HEK293 (cell line): ENCODE results near the gene MOCS3.

ENCODE experiments used
- CTCF ChIA-PET: fragments of 350-600 bp; formaldehyde crosslinking; extraction: SDS; loops from one replicate; lab custom pipeline; 2021; ENCODE audit warnings: antibody characterized with exemption; lab: Yijun Ruan, JAX
- POLR2A ChIA-PET: fragments of 300-600 bp; formaldehyde crosslinking; extraction: SDS; loops from one replicate; lab custom pipeline; 2020; ENCODE audit warnings: antibody characterized with exemption, inconsistent platforms; lab: Yijun Ruan, JAX
- H3K27ac ChIP-seq: fragments of 200-500 bp; sonication (Bioruptor generic); 2 replicates; pipeline ENCODE4 v1.5.1; 2014; ENCODE audit warnings: low read depth, low read length, control low read depth, inconsistent platforms; ENCODE audit errors: extremely low read depth
- H3K36me3 ChIP-seq, 2 experiments: fragments of 200-500 bp in 1 of 2; sonication (Bioruptor generic) in 1 of 2; 1 replicate in 1 of 2; 2 replicates in 1 of 2; pipeline ENCODE4 v1.5.1; 2014 to 2017; ENCODE audit warnings: inconsistent platforms in 2 of 2, low read length in 2 of 2; ENCODE audit not compliant: control insufficient read depth in 2 of 2, insufficient read depth in 1 of 2
- H3K4me1 ChIP-seq: fragments of 200-500 bp; sonication (Bioruptor generic); 2 replicates; pipeline ENCODE4 v1.5.1; 2014; ENCODE audit warnings: mild to moderate bottlenecking, low read length, inconsistent platforms; ENCODE audit not compliant: control insufficient read depth, insufficient read depth
- H3K4me3 ChIP-seq: 2 replicates; pipeline ENCODE4 v1.5.1; 2011; ENCODE audit warnings: low read depth, mild to moderate bottlenecking, control low read depth, low read length, moderate library complexity
- H3K9me3 ChIP-seq: fragments of 200-500 bp; sonication (Bioruptor generic); 2 replicates; pipeline ENCODE4 v1.5.1; 2014; ENCODE audit warnings: low read depth, low read length, inconsistent platforms; ENCODE audit not compliant: control insufficient read depth, insufficient read depth
- EGR2 ChIP-seq: fragments of 450-650 bp; formaldehyde crosslinking; IDR thresholded peaks from 2 replicates; pipeline ENCODE4 v1.5.1; 2016; ENCODE audit warnings: low read depth, missing biosample characterization, missing genetic modification characterization
- FEZF1 ChIP-seq: fragments of 450-650 bp; formaldehyde crosslinking; IDR thresholded peaks from 2 replicates; pipeline ENCODE4 v1.5.1; 2016; ENCODE audit warnings: missing biosample characterization, missing genetic modification characterization
- GFI1B ChIP-seq: fragments of 450-650 bp; formaldehyde crosslinking; IDR thresholded peaks from 2 replicates; pipeline ENCODE4 v1.5.1; 2016; ENCODE audit warnings: missing biosample characterization, missing genetic modification characterization
- KLF1 ChIP-seq: fragments of 450-650 bp; formaldehyde crosslinking; IDR thresholded peaks from 2 replicates; pipeline ENCODE4 v1.5.1; 2016; ENCODE audit warnings: missing biosample characterization, missing genetic modification characterization
- SCRT1 ChIP-seq: fragments of 450-650 bp; formaldehyde crosslinking; IDR thresholded peaks from 2 replicates; pipeline ENCODE4 v1.5.1; 2016; ENCODE audit warnings: missing biosample characterization, missing genetic modification characterization, borderline replicate concordance
- ZBTB7A ChIP-seq: fragments of 450-650 bp; formaldehyde crosslinking; IDR thresholded peaks from 2 replicates; pipeline ENCODE4 v1.5.1; 2016; ENCODE audit warnings: low read depth, missing biosample characterization, missing genetic modification characterization
- ZIC2 ChIP-seq: fragments of 450-650 bp; formaldehyde crosslinking; IDR thresholded peaks from 2 replicates; pipeline ENCODE4 v1.5.1; 2016; ENCODE audit warnings: missing biosample characterization, missing genetic modification characterization
- ZNF132 ChIP-seq: fragments of 450-650 bp; formaldehyde crosslinking; IDR thresholded peaks from 2 replicates; pipeline ENCODE4 v1.5.1; 2017; ENCODE audit warnings: missing biosample characterization, missing genetic modification characterization, borderline replicate concordance
- ZNF157 ChIP-seq: fragments of 450-650 bp; formaldehyde crosslinking; IDR thresholded peaks from 2 replicates; pipeline ENCODE4 v1.5.1; 2016; ENCODE audit warnings: missing biosample characterization, missing genetic modification characterization
- ZNF174 ChIP-seq: fragments of 450-650 bp; formaldehyde crosslinking; IDR thresholded peaks from 2 replicates; pipeline ENCODE4 v1.5.0; 2017; ENCODE audit warnings: missing biosample characterization, mild to moderate bottlenecking, missing genetic modification characterization
- ZNF18 ChIP-seq: fragments of 450-650 bp; formaldehyde crosslinking; IDR thresholded peaks from 2 replicates; pipeline ENCODE4 v1.5.1; 2016; ENCODE audit warnings: missing biosample characterization, missing genetic modification characterization
- ZNF19 ChIP-seq: fragments of 450-650 bp; formaldehyde crosslinking; IDR thresholded peaks from 2 replicates; pipeline ENCODE4; 2016; ENCODE audit warnings: missing biosample characterization, missing genetic modification characterization, low read depth
- ZNF24 ChIP-seq: fragments of 450-650 bp; formaldehyde crosslinking; IDR thresholded peaks from 2 replicates; pipeline ENCODE4 v1.5.1; 2016; ENCODE audit warnings: missing biosample characterization, missing genetic modification characterization
- ZNF391 ChIP-seq: fragments of 450-650 bp; formaldehyde crosslinking; IDR thresholded peaks from 2 replicates; pipeline ENCODE4 v1.5.1; 2016; ENCODE audit warnings: low read depth, missing biosample characterization, missing genetic modification characterization, borderline replicate concordance
- ZNF571 ChIP-seq: fragments of 450-650 bp; formaldehyde crosslinking; IDR thresholded peaks from 2 replicates; pipeline ENCODE4 v1.5.0; 2017; ENCODE audit warnings: missing biosample characterization, missing genetic modification characterization
- ZNF660 ChIP-seq: fragments of 450-650 bp; IDR thresholded peaks from 2 replicates; pipeline ENCODE4 v1.5.1; 2018; ENCODE audit warnings: missing biosample characterization, mild to moderate bottlenecking, missing genetic modification characterization
- ZNF777 ChIP-seq: fragments of 450-650 bp; formaldehyde crosslinking; IDR thresholded peaks from 2 replicates; pipeline ENCODE4 v1.5.1; 2017; ENCODE audit warnings: missing biosample characterization, missing genetic modification characterization, borderline replicate concordance
- ZNF791 ChIP-seq: fragments of 450-650 bp; formaldehyde crosslinking; IDR thresholded peaks from 2 replicates; pipeline ENCODE4 v1.5.1; 2016; ENCODE audit warnings: missing biosample characterization, missing genetic modification characterization
- TF ChIP-seq, protein P1 (sequence below): fragments of 450-650 bp; formaldehyde crosslinking; IDR thresholded peaks from 2 replicates; pipeline ENCODE4 v1.5.1; 2016; ENCODE audit warnings: missing biosample characterization, missing genetic modification characterization
- TF ChIP-seq, protein P2 (sequence below): fragments of 450-650 bp; formaldehyde crosslinking; IDR thresholded peaks from 2 replicates; pipeline ENCODE4 v1.5.1; 2016; ENCODE audit warnings: missing biosample characterization, missing genetic modification characterization
- TF ChIP-seq, protein P3 (sequence below): fragments of 450-650 bp; formaldehyde crosslinking; IDR thresholded peaks from 2 replicates; pipeline ENCODE4 v1.5.1; 2017; ENCODE audit warnings: missing biosample characterization, missing genetic modification characterization
- TF ChIP-seq, protein P4 (sequence below): fragments of 450-650 bp; IDR thresholded peaks from 2 replicates; pipeline ENCODE4 v1.5.1; 2018; ENCODE audit warnings: missing biosample characterization, mild to moderate bottlenecking, missing genetic modification characterization
- TF ChIP-seq, protein P5 (sequence below): fragments of 450-650 bp; formaldehyde crosslinking; IDR thresholded peaks from 2 replicates; pipeline ENCODE4 v1.5.1; 2016; ENCODE audit warnings: missing biosample characterization, missing genetic modification characterization, low read depth

Gene MOCS3

DNA sequence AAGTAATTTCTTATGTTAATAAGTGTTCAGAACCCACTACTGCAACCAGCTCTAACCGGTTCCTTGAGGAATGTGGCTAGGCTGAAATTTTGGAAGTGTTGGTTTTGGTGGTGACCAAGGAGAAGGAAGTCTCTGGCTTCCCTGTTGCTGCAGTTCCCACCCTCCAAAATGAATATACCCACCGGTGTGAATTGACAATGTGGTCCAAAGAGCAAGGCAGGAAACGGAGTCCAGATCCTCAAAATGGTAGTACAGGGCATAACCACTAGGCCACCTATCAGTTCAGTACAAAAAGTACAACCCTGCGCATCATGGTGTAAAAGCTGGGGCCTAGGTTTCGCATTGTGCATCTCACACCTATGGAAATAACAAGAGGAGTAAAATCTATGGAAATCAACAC lies 30.1 kb upstream of the MOCS3 start:
- Histone ChIP-seq H3K36me3 (peaks cover 8 to 75% of the 10 kb centered on the region in 2 experiments), H3K4me1 (no peaks in the 10 kb centered on the region; the same call in none of the 2 replicates), H3K4me3 (no peak overlapping the region), H3K9me3 (no peaks in the 10 kb centered on the region), H3K27ac (no peak overlapping the region)
- CTCF ChIA-PET: interaction anchor here (0.8 to 3.6 kb wide), 12 partner anchors 9 to 179 kb away, joined by 3 to 36 read pairs (median 10); partner anchors contain the start of gene BCAS4
- TF ChIP-seq SCRT1 (tag by site-specific recombination) (no peak), ZNF18 (peak; percentile 89)
- POLR2A ChIA-PET: interaction anchor here (5.9 kb wide), 1 partner anchor 29 kb away, joined by 35 read pairs; the partner anchor contains the start of genes DPM1 and MOCS3

DNA sequence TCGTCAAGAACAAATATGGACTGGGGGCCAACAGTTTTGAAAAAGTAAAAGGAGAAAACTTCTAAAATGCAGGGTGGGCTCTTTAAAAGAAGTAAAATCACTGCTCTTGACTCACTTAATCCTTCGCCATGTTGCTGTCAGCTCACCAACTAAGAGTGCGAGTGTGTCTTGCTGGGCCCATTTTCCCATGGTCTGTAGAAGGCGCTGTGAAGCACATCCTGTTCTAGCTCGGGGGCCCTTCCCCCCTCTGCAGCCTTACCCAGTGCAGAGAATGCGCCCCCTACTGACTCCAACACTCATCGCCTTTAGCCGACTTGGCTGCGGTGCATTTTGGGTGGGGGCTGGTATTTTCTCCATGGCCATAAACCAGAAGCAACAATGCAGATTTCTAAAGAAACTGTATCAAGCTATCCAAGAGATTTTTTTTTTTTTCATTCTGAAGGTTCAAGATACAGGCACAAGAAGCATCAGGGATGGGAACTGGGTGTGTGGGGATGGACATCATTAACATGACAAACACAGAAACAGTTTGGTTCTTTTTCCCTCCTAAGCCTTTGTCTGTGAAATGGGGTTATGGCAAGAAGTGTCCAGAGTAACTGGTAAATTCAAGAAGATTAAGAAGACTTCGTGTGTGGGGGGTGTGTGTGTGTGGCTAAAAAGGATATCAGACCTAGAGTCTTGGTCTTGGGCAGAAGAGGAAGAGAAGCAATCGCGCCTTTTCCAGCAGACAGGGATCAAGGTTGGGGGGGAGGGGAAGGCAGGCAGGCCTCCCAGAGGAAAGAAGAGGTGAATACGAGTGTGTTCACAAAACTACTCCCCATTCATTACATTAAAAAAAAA lies 29.1 kb upstream of the MOCS3 start:
- ChIA-PET CTCF (interaction anchor here (0.6 to 3.6 kb wide), 35 partner anchors 10 to 636 kb away, joined by 3 to 36 read pairs (median 4); partner anchors contain the start of genes BCAS4, DPM1 and MOCS3), POLR2A (interaction anchor here (0.5 to 5.9 kb wide), 9 partner anchors 28 to 814 kb away, joined by 3 to 35 read pairs (median 5); partner anchors contain the start of genes BCAS4, DPM1 and MOCS3)
- no peaks in the 10 kb centered on the region for H3K9me3 ChIP-seq
- no peaks in the 10 kb centered on the region; the same call in 1 of the 2 replicates for H3K4me1 ChIP-seq
- H3K4me3 ChIP-seq: peak overlapping the region; percentile 98
- H3K27ac ChIP-seq: peak overlapping the region; percentile 58
- H3K36me3 ChIP-seq: peaks cover 14 to 75% of the 10 kb centered on the region in 2 experiments
- TF ChIP-seq, protein P1, sequence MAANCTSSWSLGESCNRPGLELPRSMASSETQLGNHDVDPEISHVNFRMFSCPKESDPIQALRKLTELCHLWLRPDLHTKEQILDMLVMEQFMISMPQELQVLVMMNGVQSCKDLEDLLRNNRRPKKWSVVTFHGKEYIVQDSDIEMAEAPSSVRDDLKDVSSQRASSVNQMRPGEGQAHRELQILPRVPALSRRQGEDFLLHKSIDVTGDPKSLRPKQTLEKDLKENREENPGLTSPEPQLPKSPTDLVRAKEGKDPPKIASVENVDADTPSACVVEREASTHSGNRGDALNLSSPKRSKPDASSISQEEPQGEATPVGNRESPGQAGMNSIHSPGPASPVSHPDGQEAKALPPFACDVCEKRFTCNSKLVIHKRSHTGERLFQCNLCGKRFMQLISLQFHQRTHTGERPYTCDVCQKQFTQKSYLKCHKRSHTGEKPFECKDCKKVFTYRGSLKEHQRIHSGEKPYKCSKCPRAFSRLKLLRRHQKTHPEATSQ (tag by site-specific recombination): no peak
- TF ChIP-seq, protein P2, sequence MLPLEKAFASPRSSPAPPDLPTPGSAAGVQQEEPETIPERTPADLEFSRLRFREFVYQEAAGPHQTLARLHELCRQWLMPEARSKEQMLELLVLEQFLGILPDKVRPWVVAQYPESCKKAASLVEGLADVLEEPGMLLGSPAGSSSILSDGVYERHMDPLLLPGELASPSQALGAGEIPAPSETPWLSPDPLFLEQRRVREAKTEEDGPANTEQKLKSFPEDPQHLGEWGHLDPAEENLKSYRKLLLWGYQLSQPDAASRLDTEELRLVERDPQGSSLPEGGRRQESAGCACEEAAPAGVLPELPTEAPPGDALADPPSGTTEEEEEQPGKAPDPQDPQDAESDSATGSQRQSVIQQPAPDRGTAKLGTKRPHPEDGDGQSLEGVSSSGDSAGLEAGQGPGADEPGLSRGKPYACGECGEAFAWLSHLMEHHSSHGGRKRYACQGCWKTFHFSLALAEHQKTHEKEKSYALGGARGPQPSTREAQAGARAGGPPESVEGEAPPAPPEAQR (tag by site-specific recombination): no peak
- TF ChIP-seq, protein P3, sequence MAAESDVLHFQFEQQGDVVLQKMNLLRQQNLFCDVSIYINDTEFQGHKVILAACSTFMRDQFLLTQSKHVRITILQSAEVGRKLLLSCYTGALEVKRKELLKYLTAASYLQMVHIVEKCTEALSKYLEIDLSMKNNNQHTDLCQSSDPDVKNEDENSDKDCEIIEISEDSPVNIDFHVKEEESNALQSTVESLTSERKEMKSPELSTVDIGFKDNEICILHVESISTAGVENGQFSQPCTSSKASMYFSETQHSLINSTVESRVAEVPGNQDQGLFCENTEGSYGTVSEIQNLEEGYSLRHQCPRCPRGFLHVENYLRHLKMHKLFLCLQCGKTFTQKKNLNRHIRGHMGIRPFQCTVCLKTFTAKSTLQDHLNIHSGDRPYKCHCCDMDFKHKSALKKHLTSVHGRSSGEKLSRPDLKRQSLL (tag by site-specific recombination): no peak
- TF ChIP-seq, protein P4, sequence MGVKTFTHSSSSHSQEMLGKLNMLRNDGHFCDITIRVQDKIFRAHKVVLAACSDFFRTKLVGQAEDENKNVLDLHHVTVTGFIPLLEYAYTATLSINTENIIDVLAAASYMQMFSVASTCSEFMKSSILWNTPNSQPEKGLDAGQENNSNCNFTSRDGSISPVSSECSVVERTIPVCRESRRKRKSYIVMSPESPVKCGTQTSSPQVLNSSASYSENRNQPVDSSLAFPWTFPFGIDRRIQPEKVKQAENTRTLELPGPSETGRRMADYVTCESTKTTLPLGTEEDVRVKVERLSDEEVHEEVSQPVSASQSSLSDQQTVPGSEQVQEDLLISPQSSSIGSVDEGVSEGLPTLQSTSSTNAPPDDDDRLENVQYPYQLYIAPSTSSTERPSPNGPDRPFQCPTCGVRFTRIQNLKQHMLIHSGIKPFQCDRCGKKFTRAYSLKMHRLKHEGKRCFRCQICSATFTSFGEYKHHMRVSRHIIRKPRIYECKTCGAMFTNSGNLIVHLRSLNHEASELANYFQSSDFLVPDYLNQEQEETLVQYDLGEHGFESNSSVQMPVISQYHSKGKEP (tag by site-specific recombination): peak; percentile 89
- TF ChIP-seq ZIC2 (tag by site-specific recombination): peak; percentile 40
- no peak for TF ChIP-seq ZNF791
- TF ChIP-seq FEZF1: no peak
- TF ChIP-seq GFI1B: peak; percentile 39
- TF ChIP-seq KLF1 (tag by site-specific recombination): no peak
- TF ChIP-seq ZNF174 (tag by site-specific recombination): no peak
- no peak for TF ChIP-seq ZNF571 (tag by site-specific recombination)
- TF ChIP-seq, protein P5, sequence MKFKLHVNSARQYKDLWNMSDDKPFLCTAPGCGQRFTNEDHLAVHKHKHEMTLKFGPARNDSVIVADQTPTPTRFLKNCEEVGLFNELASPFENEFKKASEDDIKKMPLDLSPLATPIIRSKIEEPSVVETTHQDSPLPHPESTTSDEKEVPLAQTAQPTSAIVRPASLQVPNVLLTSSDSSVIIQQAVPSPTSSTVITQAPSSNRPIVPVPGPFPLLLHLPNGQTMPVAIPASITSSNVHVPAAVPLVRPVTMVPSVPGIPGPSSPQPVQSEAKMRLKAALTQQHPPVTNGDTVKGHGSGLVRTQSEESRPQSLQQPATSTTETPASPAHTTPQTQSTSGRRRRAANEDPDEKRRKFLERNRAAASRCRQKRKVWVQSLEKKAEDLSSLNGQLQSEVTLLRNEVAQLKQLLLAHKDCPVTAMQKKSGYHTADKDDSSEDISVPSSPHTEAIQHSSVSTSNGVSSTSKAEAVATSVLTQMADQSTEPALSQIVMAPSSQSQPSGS (tag by site-specific recombination): no peak
- no peak for TF ChIP-seq ZNF157 (tag by site-specific recombination)
- TF ChIP-seq ZNF777 (tag by site-specific recombination): no peak
- TF ChIP-seq ZNF132 (tag by site-specific recombination): no peak
- TF ChIP-seq ZNF19 (tag by site-specific recombination): no peak
- TF ChIP-seq ZNF660: peak; percentile 88
- TF ChIP-seq ZBTB7A (tag by site-specific recombination): 0 out of 2 replicates have a peak, but pooled peaks have one; percentile 23
- no peak for TF ChIP-seq EGR2 (tag by site-specific recombination)
- no peak; the same call in 1 of the 2 replicates for TF ChIP-seq ZNF391 (tag by site-specific recombination)
- TF ChIP-seq ZNF24: peak; percentile 15; the same call in 1 of the 2 replicates
